ENCODE results near the gene RNU6-9.
A peak's percentile ranks its signal among the peaks of the same experiment; 100 is the strongest.

RNU6-9 gene

GRCh38 chr19:898663-899062, 5.4 kb downstream of the RNU6-9 start:
- no peak for DNase-seq (ENCODE audit: low read depth in 2 of 2)

- DNase-seq (ENCODE audit: low read depth in 2 of 2) = no peak
Observed at GRCh38 chr19:899336-900042, 6.2 kb downstream of the RNU6-9 start.

- DNase-seq (ENCODE audit: low read depth in 2 of 2) = no peak
Observed at GRCh38 chr19:900043-900301, 6.7 kb downstream of the RNU6-9 start.

- DNase-seq (ENCODE audit: low read depth in 2 of 2) = no peak
Observed at GRCh38 chr19:900302-901111, 7.2 kb downstream of the RNU6-9 start.

GRCh38 chr19:901216-902092, 8.2 kb downstream of the RNU6-9 start:
- no peak for DNase-seq (ENCODE audit: low read depth in 2 of 2)

GRCh38 chr19:902093-902370, 8.7 kb downstream of the RNU6-9 start:
- no peak for DNase-seq (ENCODE audit: low read depth in 2 of 2)

GRCh38 chr19:902446-903226, 9.4 kb downstream of the RNU6-9 start:
- no peak for DNase-seq (ENCODE audit: low read depth in 2 of 2)

GRCh38 chr19:903266-903797, 10.0 kb downstream of the RNU6-9 start:
- DNase-seq (ENCODE audit: low read depth in 2 of 2) = no peak

GRCh38 chr19:904545-904944, 11.3 kb downstream of the RNU6-9 start:
- no peak for DNase-seq (ENCODE audit: low read depth in 2 of 2)

- DNase-seq (ENCODE audit: low read depth in 2 of 2) = no peak
Observed at GRCh38 chr19:906480-906879, 13.2 kb downstream of the RNU6-9 start.

- no peak for DNase-seq (ENCODE audit: low read depth in 2 of 2)
Observed at GRCh38 chr19:907183-907853, 14.0 kb downstream of the RNU6-9 start.

- DNase-seq (ENCODE audit: low read depth in 2 of 2) = no peak
Observed at GRCh38 chr19:911197-912033, 18.1 kb downstream of the RNU6-9 start.

GRCh38 chr19:912181-913079, 19.1 kb downstream of the RNU6-9 start:
- DNase-seq (ENCODE audit: low read depth in 2 of 2) = no peak

- DNase-seq (ENCODE audit: low read depth in 2 of 2) = peak; percentile 56 to 82
Observed at GRCh38 chr19:913080-913748, 19.9 kb downstream of the RNU6-9 start, which contains the start of gene R3HDM4. Gene R3HDM4, minus strand, starts transcription at chr19:913219. Its CDS starts 62 bp downstream, at chr19:913157.

GRCh38 chr19:916645-917322, 23.5 kb downstream of the RNU6-9 start:
- DNase-seq (ENCODE audit: low read depth in 2 of 2) = no peak

- no peak for DNase-seq (ENCODE audit: low read depth in 2 of 2)
Observed at GRCh38 chr19:917323-918151, 24.3 kb downstream of the RNU6-9 start, which contains the start of gene KISS1R. Gene KISS1R, plus strand, starts transcription at chr19:917333. Its CDS starts 170 bp downstream, at chr19:917503.

- DNase-seq (ENCODE audit: low read depth in 2 of 2) = no peak
Observed at GRCh38 chr19:918152-918437, 24.8 kb downstream of the RNU6-9 start.
